HG03280 (cell line): Measurements from ENCODE around the gene TMEM150B.

Source experiments
- ATAC-seq: cut with Tn5 transposase; IDR thresholded peaks from one replicate; pipeline ENCODE4 v1.9.1; 2021; ENCODE audit warnings: mild to moderate bottlenecking, moderate library complexity; ENCODE audit not compliant: unreplicated experiment

The TMEM150B gene

GRCh38 chr19:55325172-55325571, at the start of gene TMEM150B:
TSS of gene TMEM150B (minus strand) at chr19:55325341. CDS start at chr19:55321036, 4,305 bp downstream.
- no peak for ATAC-seq

- ATAC-seq = no peak
These were observed 49.0 kb upstream of the TMEM150B start for GRCh38 chr19:55373993-55374757.

GRCh38 chr19:55373306-55373992, 48.3 kb upstream of the TMEM150B start:
- no peak for ATAC-seq

- no peak for ATAC-seq
These were observed 47.4 kb upstream of the TMEM150B start for GRCh38 chr19:55372316-55373081.

GRCh38 chr19:55370305-55370988, 45.3 kb upstream of the TMEM150B start, which contains the start of gene IL11:
TSS of gene IL11 (minus strand) at chr19:55370463. CDS start at chr19:55370310, 153 bp downstream.
- ATAC-seq = no peak

GRCh38 chr19:55369653-55370304, 44.6 kb upstream of the TMEM150B start:
- no peak for ATAC-seq

GRCh38 chr19:55368701-55369563, 43.8 kb upstream of the TMEM150B start:
- ATAC-seq = no peak

- ATAC-seq = no peak
These were observed 43.0 kb upstream of the TMEM150B start for GRCh38 chr19:55368106-55368505.

- no peak for ATAC-seq
These were observed 41.6 kb upstream of the TMEM150B start for GRCh38 chr19:55366790-55367189.

GRCh38 chr19:55365964-55366363, 40.8 kb upstream of the TMEM150B start:
- ATAC-seq = no peak

- no peak for ATAC-seq
These were observed 40.1 kb upstream of the TMEM150B start for GRCh38 chr19:55365245-55365644.

GRCh38 chr19:55362990-55363716, 38.0 kb upstream of the TMEM150B start, which contains the start of gene GARIN5B:
TSS of gene GARIN5B (minus strand) at chr19:55363260. CDS start at chr19:55363066, 194 bp downstream.
- ATAC-seq = no peak

GRCh38 chr19:55362174-55362989, 37.2 kb upstream of the TMEM150B start:
- no peak for ATAC-seq

- no peak for ATAC-seq
These were observed 35.8 kb upstream of the TMEM150B start for GRCh38 chr19:55360902-55361301.

GRCh38 chr19:55358943-55359908, 34.1 kb upstream of the TMEM150B start:
- no peak for ATAC-seq

GRCh38 chr19:55358493-55358892, 33.4 kb upstream of the TMEM150B start:
- no peak for ATAC-seq
